Naive thymus-derived CD4-positive, alpha-beta T cell (primary cell): ENCODE data around the gene HDGFL3. TPM values are rescaled to one million over a fixed set of nuclear protein-coding genes. Genes with fewer than 3 reads are reported as not detected.

Source experiments
- ATAC-seq: fragments of 150-1000 bp; cut with Tn5 transposase; 2 replicates; pipeline ENCODE4 v1.10.0; 2021; ENCODE audit warnings: mild to moderate bottlenecking, moderate library complexity
- CTCF ChIA-PET: fragments of 350-600 bp; sonication (Branson Sonifier 250); formaldehyde crosslinking; loops from one replicate; lab custom pipeline; 2021; ENCODE audit warnings: antibody characterized with exemption; lab: Charles Lee
- POLR2A ChIA-PET: fragments of 350-600 bp; sonication (Branson Sonifier 250); formaldehyde crosslinking; loops from one replicate; lab custom pipeline; 2021; ENCODE audit warnings: antibody characterized with exemption, inconsistent platforms; lab: Charles Lee
- DNase-seq, 9 donors: peaks; one replicate each; pipeline versions ENCODE4 v3.0.0 to v3.0.0-alpha.2; 2020 to 2022; ENCODE audit warnings: mixed read lengths in 1 of 9
- H3K27ac ChIP-seq: one replicate; pipeline ENCODE4 v1.7.0; 2013; ENCODE audit warnings: mild to moderate bottlenecking, low read depth, low read length, moderate library complexity
- H3K27me3 ChIP-seq, 2 donors: one replicate each; pipeline ENCODE4 v1.7.0; 2013; ENCODE audit warnings: low read length in 2 of 2, mild to moderate bottlenecking in 2 of 2, moderate library complexity in 2 of 2; ENCODE audit not compliant: control insufficient read depth in 2 of 2, insufficient read depth in 2 of 2
- H3K36me3 ChIP-seq, 3 experiments: 1 replicate in 2 of 3; 2 replicates in 1 of 3; pipeline ENCODE4 v1.7.0; 2013; ENCODE audit warnings: low read length in 3 of 3, mild to moderate bottlenecking in 3 of 3, moderate library complexity in 1 of 3; ENCODE audit not compliant: insufficient read depth in 3 of 3, control insufficient read depth in 2 of 3
- H3K4me1 ChIP-seq, 2 donors: one replicate each; pipeline ENCODE4 v1.7.0; 2013; ENCODE audit warnings: low read length in 2 of 2, mild to moderate bottlenecking in 2 of 2, moderate library complexity in 1 of 2; ENCODE audit not compliant: control insufficient read depth in 2 of 2, insufficient read depth in 2 of 2
- H3K4me3 ChIP-seq: 2 replicates; pipeline ENCODE4 v1.7.0; 2013; ENCODE audit warnings: mild to moderate bottlenecking, low read length
- H3K9me3 ChIP-seq, 3 experiments: 1 replicate in 2 of 3; 2 replicates in 1 of 3; pipeline ENCODE4 v1.7.0; 2013; ENCODE audit warnings: low read length in 3 of 3; ENCODE audit not compliant: control insufficient read depth in 2 of 3
- H3K27ac Mint-ChIP-seq, 9 donors: one replicate each; pipeline ENCODE4 v1.8.0; 2020 to 2022; ENCODE audit warnings: mixed read lengths in 9 of 9, mild to moderate bottlenecking in 8 of 9, moderate library complexity in 5 of 9, inconsistent platforms in 2 of 9
- H3K27me3 Mint-ChIP-seq, 5 donors: one replicate each; pipeline ENCODE4 v1.8.0; 2021 to 2022; ENCODE audit warnings: mixed read lengths in 5 of 5, mild to moderate bottlenecking in 1 of 5
- H3K36me3 Mint-ChIP-seq, 5 donors: one replicate each; pipeline ENCODE4 v1.8.0; 2020 to 2022; ENCODE audit warnings: mixed read lengths in 5 of 5, mild to moderate bottlenecking in 3 of 5, inconsistent platforms in 1 of 5
- H3K4me1 Mint-ChIP-seq, 7 donors: one replicate each; pipeline ENCODE4 v1.8.0; 2020 to 2022; ENCODE audit warnings: mixed read lengths in 7 of 7, mild to moderate bottlenecking in 3 of 7, inconsistent platforms in 1 of 7
- H3K4me3 Mint-ChIP-seq, 10 donors: one replicate each; pipeline ENCODE4 v1.8.0; 2020 to 2022; ENCODE audit warnings: mild to moderate bottlenecking in 10 of 10, mixed read lengths in 10 of 10, moderate library complexity in 6 of 10, inconsistent platforms in 2 of 10
- H3K9me3 Mint-ChIP-seq, 11 donors: one replicate each; pipeline ENCODE4 v1.8.0; 2020 to 2022; ENCODE audit warnings: mixed read lengths in 11 of 11, mild to moderate bottlenecking in 4 of 11, inconsistent platforms in 1 of 11, moderate library complexity in 1 of 11
- intact Hi-C, 2 donors: fragments of 100-400 bp; cut with micrococcal nuclease; formaldehyde crosslinking; loops; one replicate each; pipeline ENCODE4 v1.15.1; 2023
- polyA plus RNA-seq, 2 donors: library from polyadenylated mRNA; unstranded; fragments of 300-500 nt; fragmentation: Illumina TruSeq; gene quantifications; one replicate each; pipeline ENCODE4 v1.2.3, GENCODE V29; 2021
- total RNA-seq, 6 experiments: library from RNA in 5 of 6; stranded (reverse) in 5 of 6; gene quantifications; 1 replicate in 5 of 6; 2 replicates in 1 of 6; pipeline ENCODE4 v1.2.3 and lab custom pipeline; 2021 to 2026

The HDGFL3 gene
- total and polyA plus RNA-seq, 7 experiments from 2014 or later, result 2.1 to 50.1 (median 3.6) TPM

DNA sequence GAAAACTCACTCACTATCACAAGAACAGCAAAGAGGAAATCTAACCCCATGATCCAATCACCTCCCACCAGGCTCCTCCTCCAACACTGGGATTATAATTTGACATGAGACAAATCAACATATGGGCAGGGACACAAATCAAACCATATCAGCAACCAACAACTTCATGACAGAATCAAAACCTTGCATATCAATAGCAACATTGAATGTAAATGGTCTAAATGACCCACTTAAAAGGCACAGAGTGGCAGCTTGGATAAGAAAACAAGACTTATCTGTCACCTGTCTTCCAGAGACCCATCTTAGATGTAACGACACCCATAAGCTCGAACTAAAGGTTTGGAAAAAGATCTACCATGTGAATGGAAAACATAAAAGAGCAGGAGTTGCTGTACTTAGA is 40.8 kb downstream of the HDGFL3 start:
- intact Hi-C loops, result no loop called here
- CTCF ChIA-PET, result no interaction called here
- Mint-ChIP-seq H3K27ac (peak overlapping the region in 3 of 9 donors; percentile 2 to 8 (median 3)), H3K36me3 (peaks cover 3 to 50% (median 12%) of the 10 kb centered on the region in 5 donors), H3K9me3 (peaks cover 10 to 41% (median 20%) of the 10 kb centered on the region in 11 donors), H3K4me3 (peak overlapping the region in 1 of 10 donors; percentile 8), H3K27me3 (peaks cover 0 to 42% (median 11%) of the 10 kb centered on the region in 5 donors), H3K4me1 (peaks cover 5 to 39% (median 21%) of the 10 kb centered on the region in 7 donors)
- H3K27ac ChIP-seq, result no peak overlapping the region
- H3K9me3 ChIP-seq, result peaks cover 0 to 13% (median 0%) of the 10 kb centered on the region in 3 experiments
- POLR2A ChIA-PET, result no interaction called here
- H3K4me3 ChIP-seq, result no peak overlapping the region
- no peaks in the 10 kb centered on the region for H3K27me3 ChIP-seq
- H3K36me3 ChIP-seq, result no peaks in the 10 kb centered on the region
- DNase-seq, result no peak
- no peak for ATAC-seq
- H3K4me1 ChIP-seq, result no peaks in the 10 kb centered on the region

GRCh38 chr15:83166218-83166617 is 41.4 kb downstream of the HDGFL3 start:
- CTCF ChIA-PET, result no interaction called here
- intact Hi-C loops, result no loop called here
- ATAC-seq, result no peak

GRCh38 chr15:83164771-83165404 is 42.7 kb downstream of the HDGFL3 start:
- H3K27ac Mint-ChIP-seq, result peak overlapping the region in 7 of 9 donors; percentile 22 to 97 (median 79)
- Histone ChIP-seq H3K27me3 (no peaks in the 10 kb centered on the region), H3K4me1 (no peaks in the 10 kb centered on the region), H3K4me3 (no peak overlapping the region), H3K36me3 (no peaks in the 10 kb centered on the region), H3K27ac (peak overlapping the region; percentile 26), H3K9me3 (peaks cover 0 to 13% (median 0%) of the 10 kb centered on the region in 3 experiments)
- H3K36me3 Mint-ChIP-seq, result peaks cover 3 to 44% (median 12%) of the 10 kb centered on the region in 5 donors
- peaks cover 5 to 34% (median 21%) of the 10 kb centered on the region in 7 donors for H3K4me1 Mint-ChIP-seq
- intact Hi-C loops, result loop anchor here in 1 of 2 donors (1.0 to 5.0 kb wide), 4 partner anchors 35 to 154 kb away; partner anchors contain the start of genes C15orf40, HDGFL3 and TM6SF1
- ChIA-PET POLR2A (no interaction called here), CTCF (no interaction called here)
- H3K9me3 Mint-ChIP-seq, result peaks cover 10 to 41% (median 20%) of the 10 kb centered on the region in 11 donors
- peak in 6 of 9 donors; percentile 5 to 80 (median 36) for DNase-seq
- H3K27me3 Mint-ChIP-seq, result peaks cover 0 to 42% (median 14%) of the 10 kb centered on the region in 5 donors
- H3K4me3 Mint-ChIP-seq, result peak overlapping the region in 7 of 10 donors; percentile 7 to 85 (median 47)
- peak; percentile 84 for ATAC-seq

More at GRCh38 chr15:83166218-83166617, 41.4 kb downstream of the HDGFL3 start:
- no peaks in the 10 kb centered on the region for H3K27me3 ChIP-seq
- Mint-ChIP-seq H3K9me3 (peaks cover 10 to 41% (median 20%) of the 10 kb centered on the region in 11 donors), H3K27me3 (peaks cover 0 to 42% (median 11%) of the 10 kb centered on the region in 5 donors), H3K27ac (peak overlapping the region in 2 of 9 donors; percentile 8 to 41), H3K4me1 (peaks cover 5 to 39% (median 21%) of the 10 kb centered on the region in 7 donors), H3K36me3 (peaks cover 3 to 50% (median 12%) of the 10 kb centered on the region in 5 donors), H3K4me3 (no peak overlapping the region)
- POLR2A ChIA-PET, result no interaction called here
- no peak for DNase-seq
- no peak overlapping the region for H3K27ac ChIP-seq
- no peaks in the 10 kb centered on the region for H3K36me3 ChIP-seq
- H3K9me3 ChIP-seq, result peaks cover 0 to 13% (median 0%) of the 10 kb centered on the region in 3 experiments
- H3K4me1 ChIP-seq, result no peaks in the 10 kb centered on the region
- no peak overlapping the region for H3K4me3 ChIP-seq

DNA sequence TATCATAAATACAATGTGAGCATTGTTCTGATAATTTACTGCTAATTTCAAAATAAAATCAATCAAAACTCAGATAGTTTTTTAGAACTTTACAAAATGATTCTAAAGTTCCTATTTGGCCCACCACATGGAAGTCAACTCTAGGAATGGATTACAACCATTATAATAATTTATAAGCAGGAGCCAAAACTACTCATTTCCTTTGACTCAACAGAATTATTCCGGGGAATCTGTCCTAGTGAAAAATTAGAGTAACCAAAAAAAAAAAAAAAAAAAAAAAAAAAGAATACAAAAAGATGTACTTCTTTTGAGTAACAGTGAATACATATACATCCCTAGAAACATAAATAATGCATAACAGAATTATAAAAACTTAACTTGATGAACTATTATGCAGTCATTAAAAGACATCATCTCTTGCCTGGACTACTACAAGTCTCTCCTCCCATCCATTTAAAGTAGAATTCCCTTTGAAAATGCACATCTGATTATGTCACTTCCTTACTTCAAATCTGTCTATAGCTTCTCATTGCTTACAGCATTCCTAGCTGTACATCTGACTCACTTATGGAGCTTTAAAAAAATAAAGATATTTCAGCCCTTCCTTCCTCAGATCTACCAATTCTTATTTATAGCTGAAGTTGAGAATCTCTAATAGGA is 43.4 kb downstream of the HDGFL3 start:
- Mint-ChIP-seq H3K36me3 (peaks cover 3 to 46% (median 12%) of the 10 kb centered on the region in 5 donors), H3K9me3 (peaks cover 10 to 41% (median 20%) of the 10 kb centered on the region in 11 donors), H3K27me3 (peaks cover 0 to 49% (median 18%) of the 10 kb centered on the region in 5 donors), H3K27ac (peak overlapping the region in 7 of 9 donors; percentile 22 to 97 (median 79)), H3K4me1 (peaks cover 5 to 36% (median 21%) of the 10 kb centered on the region in 7 donors), H3K4me3 (peak overlapping the region in 4 of 10 donors; percentile 35 to 85 (median 61))
- H3K36me3 ChIP-seq, result no peaks in the 10 kb centered on the region
- DNase-seq (no peak), ATAC-seq (no peak)
- POLR2A ChIA-PET, result no interaction called here
- no peak overlapping the region for H3K4me3 ChIP-seq
- H3K27me3 ChIP-seq, result no peaks in the 10 kb centered on the region
- CTCF ChIA-PET, result no interaction called here
- H3K4me1 ChIP-seq, result no peaks in the 10 kb centered on the region
- peaks cover 0 to 13% (median 0%) of the 10 kb centered on the region in 3 experiments for H3K9me3 ChIP-seq
- peak overlapping the region; percentile 26 for H3K27ac ChIP-seq
- intact Hi-C loops, result loop anchor here in 1 of 2 donors (5.0 kb wide), 1 partner anchor 57 kb away; the partner anchor contains the start of gene TM6SF1

GRCh38 chr15:83163032-83163431 is 44.6 kb downstream of the HDGFL3 start:
- peak; percentile 51 for ATAC-seq
- Mint-ChIP-seq H3K27ac (peak overlapping the region in 7 of 9 donors; percentile 23 to 89 (median 77)), H3K4me3 (peak overlapping the region in 4 of 10 donors; percentile 11 to 73 (median 56)), H3K4me1 (peaks cover 5 to 39% (median 21%) of the 10 kb centered on the region in 7 donors), H3K9me3 (peaks cover 7 to 31% (median 18%) of the 10 kb centered on the region in 11 donors), H3K36me3 (peaks cover 0 to 38% (median 8%) of the 10 kb centered on the region in 5 donors), H3K27me3 (peaks cover 0 to 39% (median 10%) of the 10 kb centered on the region in 5 donors)
- ChIA-PET POLR2A (no interaction called here), CTCF (no interaction called here)
- Histone ChIP-seq H3K27me3 (no peaks in the 10 kb centered on the region), H3K4me3 (no peak overlapping the region), H3K9me3 (peaks cover 0 to 13% (median 0%) of the 10 kb centered on the region in 3 experiments), H3K27ac (no peak overlapping the region), H3K36me3 (no peaks in the 10 kb centered on the region), H3K4me1 (no peaks in the 10 kb centered on the region)
- DNase-seq, result peak in 5 of 9 donors; percentile 0 to 52 (median 13)
- intact Hi-C loops, result loop anchor here in 1 of 2 donors (5.0 kb wide), 1 partner anchor 56 kb away; the partner anchor contains the start of gene TM6SF1

GRCh38 chr15:83160741-83161140 is 46.9 kb downstream of the HDGFL3 start:
- Mint-ChIP-seq H3K27me3 (peaks cover 0 to 40% (median 8%) of the 10 kb centered on the region in 5 donors), H3K36me3 (peaks cover 0 to 32% (median 0%) of the 10 kb centered on the region in 5 donors), H3K9me3 (peaks cover 0 to 12% (median 2%) of the 10 kb centered on the region in 11 donors), H3K27ac (no peak overlapping the region), H3K4me3 (no peak overlapping the region), H3K4me1 (peaks cover 5 to 37% (median 21%) of the 10 kb centered on the region in 7 donors)
- ChIA-PET POLR2A (no interaction called here), CTCF (no interaction called here)
- intact Hi-C loops, result loop anchor here in 1 of 2 donors (5.0 kb wide), 1 partner anchor 53 kb away; the partner anchor contains the start of gene TM6SF1
- Histone ChIP-seq H3K9me3 (peaks cover 0 to under 1% (median 0%) of the 10 kb centered on the region in 3 experiments), H3K4me1 (no peaks in the 10 kb centered on the region), H3K4me3 (no peak overlapping the region), H3K27ac (no peak overlapping the region), H3K36me3 (no peaks in the 10 kb centered on the region), H3K27me3 (no peaks in the 10 kb centered on the region)
- no peak for DNase-seq
- no peak for ATAC-seq
